RWPE2 (cell line): ENCODE results near the gene GSTM5.

ENCODE experiments used
- ATAC-seq: fragments of 200-7000 bp; cut with Tn5 transposase; 3 replicates; pipeline ENCODE4 v1.9.1; 2021; ENCODE audit warnings: low read depth
- DNase-seq: peaks from one replicate; pipeline ENCODE4 v3.0.0-alpha.2; 2020; ENCODE audit warnings: low spot score
- H3K27ac ChIP-seq: fragments of 450-650 bp; 2 replicates; pipeline ENCODE4 v1.5.1; 2017; ENCODE audit warnings: mild to moderate bottlenecking; ENCODE audit not compliant: poor library complexity, severe bottlenecking
- H3K27me3 ChIP-seq: fragments of 250-450 bp; sonication (Bioruptor Pico); 2 replicates; pipeline ENCODE4 v1.5.1; 2021; ENCODE audit warnings: mild to moderate bottlenecking, moderate library complexity; ENCODE audit not compliant: insufficient read depth, poor library complexity, severe bottlenecking
- H3K36me3 ChIP-seq: fragments of 250-450 bp; sonication (Bioruptor Pico); 2 replicates; pipeline ENCODE4 v1.5.1; 2020; ENCODE audit warnings: low read depth, mild to moderate bottlenecking, moderate library complexity
- H3K4me1 ChIP-seq: fragments of 250-450 bp; sonication (Bioruptor Pico); 2 replicates; pipeline ENCODE4 v1.5.1; 2021; ENCODE audit warnings: mild to moderate bottlenecking, moderate library complexity; ENCODE audit not compliant: insufficient read depth, poor library complexity, severe bottlenecking
- H3K4me3 ChIP-seq: fragments of 250-450 bp; sonication (Bioruptor Pico); 2 replicates; pipeline ENCODE4 v1.5.1; 2021; ENCODE audit warnings: mild to moderate bottlenecking, moderate library complexity; ENCODE audit not compliant: severe bottlenecking
- H3K9me3 ChIP-seq: fragments of 250-450 bp; sonication (Bioruptor Pico); 2 replicates; pipeline ENCODE4 v1.5.1; 2021; ENCODE audit warnings: mild to moderate bottlenecking, moderate library complexity; ENCODE audit not compliant: severe bottlenecking
- CTCF ChIP-seq: fragments of 450-650 bp; IDR thresholded peaks from one replicate; pipeline ENCODE4 v1.5.1; 2017; ENCODE audit warnings: mild to moderate bottlenecking, moderate library complexity; ENCODE audit not compliant: poor library complexity, severe bottlenecking

The GSTM5 gene

GRCh38 chr1:109722908-109723691 is 11.0 kb downstream of the GSTM5 start:
- H3K27me3 ChIP-seq: no peaks in the 10 kb centered on the region
- DNase-seq (no peak), ATAC-seq (no peak)
- no peaks in the 10 kb centered on the region for H3K36me3 ChIP-seq
- no peak overlapping the region for H3K4me3 ChIP-seq
- TF ChIP-seq CTCF: no peak
- H3K27ac ChIP-seq: no peak overlapping the region
- H3K9me3 ChIP-seq: no peaks in the 10 kb centered on the region
- H3K4me1 ChIP-seq: peaks cover 5% of the 10 kb centered on the region

DNA sequence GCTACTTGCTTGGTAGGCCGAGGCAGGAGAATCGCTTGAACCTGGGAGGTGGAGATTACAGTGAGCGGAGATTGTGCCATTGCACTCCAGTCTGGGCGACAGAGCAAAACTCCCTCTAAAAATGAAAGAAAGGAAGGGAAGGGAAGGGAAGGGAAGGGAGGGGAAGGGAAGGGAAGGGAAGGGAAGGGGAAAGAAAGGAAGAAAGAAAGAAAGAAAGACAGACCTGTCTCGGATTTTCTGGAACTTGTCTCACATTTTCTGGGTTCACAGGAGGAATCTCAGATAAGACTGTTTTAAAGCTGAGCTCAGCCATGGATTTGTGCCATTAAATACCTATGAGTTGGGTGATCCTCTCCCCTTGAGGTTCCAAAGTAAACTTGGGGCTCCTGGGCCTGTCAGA is 12.9 kb downstream of the GSTM5 start:
- H3K9me3 ChIP-seq: no peaks in the 10 kb centered on the region
- no peak overlapping the region for H3K4me3 ChIP-seq
- DNase-seq (no peak), ATAC-seq (no peak)
- H3K4me1 ChIP-seq: no peaks in the 10 kb centered on the region
- no peaks in the 10 kb centered on the region for H3K36me3 ChIP-seq
- no peaks in the 10 kb centered on the region for H3K27me3 ChIP-seq
- TF ChIP-seq CTCF: no peak
- H3K27ac ChIP-seq: no peak overlapping the region

- no peak overlapping the region for H3K27ac ChIP-seq
- H3K4me1 ChIP-seq: no peaks in the 10 kb centered on the region
- DNase-seq: no peak
- H3K9me3 ChIP-seq: no peaks in the 10 kb centered on the region
- H3K27me3 ChIP-seq: no peaks in the 10 kb centered on the region
- H3K36me3 ChIP-seq: no peaks in the 10 kb centered on the region
- no peak overlapping the region for H3K4me3 ChIP-seq
- ATAC-seq: no peak
- TF ChIP-seq CTCF: no peak
These were observed 13.5 kb downstream of the GSTM5 start for GRCh38 chr1:109725510-109725909.

GRCh38 chr1:109726007-109726406 is 14.0 kb downstream of the GSTM5 start:
- TF ChIP-seq CTCF: no peak
- ATAC-seq (no peak), DNase-seq (no peak)
- Histone ChIP-seq H3K9me3 (no peaks in the 10 kb centered on the region), H3K4me3 (no peak overlapping the region), H3K4me1 (no peaks in the 10 kb centered on the region), H3K27ac (no peak overlapping the region), H3K27me3 (no peaks in the 10 kb centered on the region), H3K36me3 (no peaks in the 10 kb centered on the region)

- Histone ChIP-seq H3K36me3 (no peaks in the 10 kb centered on the region), H3K4me1 (no peaks in the 10 kb centered on the region), H3K27me3 (no peaks in the 10 kb centered on the region), H3K4me3 (no peak overlapping the region), H3K9me3 (no peaks in the 10 kb centered on the region), H3K27ac (no peak overlapping the region)
- ATAC-seq (no peak), DNase-seq (no peak)
- TF ChIP-seq CTCF: no peak
These were observed 14.8 kb downstream of the GSTM5 start for GRCh38 chr1:109726728-109727373.
